H9 (cell line): Measurements from ENCODE around the gene NET1. TPM values are rescaled to one million over a fixed set of nuclear protein-coding genes. Genes with fewer than 3 reads are reported as not detected.

Source experiments
- DNase-seq: peaks from one replicate; pipeline ENCODE4 v3.0.0-alpha.2; 2017
- H2AFZ ChIP-seq: one replicate; pipeline ENCODE4 v1.6.1; 2013; ENCODE audit warnings: mild to moderate bottlenecking, low read length, control low read depth, moderate library complexity
- H2AK5ac ChIP-seq: 2 replicates; pipeline ENCODE4 v1.6.1; 2013; ENCODE audit warnings: low read length, control low read depth, mixed read lengths; ENCODE audit not compliant: insufficient read length
- H2BK120ac ChIP-seq: one replicate; pipeline ENCODE4 v1.6.1; 2013; ENCODE audit warnings: low read depth, mild to moderate bottlenecking, low read length, control low read depth, inconsistent platforms; ENCODE audit not compliant: poor library complexity, severe bottlenecking
- H2BK12ac ChIP-seq: 2 replicates; pipeline ENCODE4 v1.6.1; 2013; ENCODE audit warnings: low read length, control low read depth, mixed read lengths, low read depth; ENCODE audit not compliant: insufficient read length
- H2BK15ac ChIP-seq: 2 replicates; pipeline ENCODE4 v1.6.1; 2013; ENCODE audit warnings: low read depth, low read length, control low read depth
- H2BK20ac ChIP-seq: one replicate; pipeline ENCODE4 v1.6.1; 2013; ENCODE audit warnings: low read depth, mild to moderate bottlenecking, low read length, control low read depth, inconsistent platforms; ENCODE audit not compliant: poor library complexity, severe bottlenecking
- H2BK5ac ChIP-seq: 2 replicates; pipeline ENCODE4 v1.6.1; 2013; ENCODE audit warnings: low read length, control low read depth, mixed read lengths; ENCODE audit not compliant: insufficient read length
- H3K14ac ChIP-seq: 2 replicates; pipeline ENCODE4 v1.6.1; 2013; ENCODE audit warnings: low read length, control low read depth; ENCODE audit not compliant: insufficient read depth
- H3K18ac ChIP-seq: 2 replicates; pipeline ENCODE4 v1.6.1; 2013; ENCODE audit warnings: low read depth, mild to moderate bottlenecking, mixed read lengths, low read length, control low read depth; ENCODE audit not compliant: insufficient read length
- H3K23ac ChIP-seq: 2 replicates; pipeline ENCODE4 v1.6.1; 2013; ENCODE audit warnings: low read length, control low read depth, mixed read lengths, low read depth; ENCODE audit not compliant: insufficient read length
- H3K23me2 ChIP-seq: 2 replicates; pipeline ENCODE4 v1.6.1; 2013; ENCODE audit warnings: low read depth, mild to moderate bottlenecking, mixed read lengths, low read length, control low read depth; ENCODE audit not compliant: insufficient read length, poor library complexity, severe bottlenecking
- H3K27ac ChIP-seq: 2 replicates; pipeline ENCODE4 v1.5.1; 2013; ENCODE audit warnings: low read length, control low read depth, mixed read lengths, low read depth; ENCODE audit not compliant: insufficient read length
- H3K27me3 ChIP-seq: 2 replicates; pipeline ENCODE4 v1.6.1; 2013; ENCODE audit warnings: low read length, control low read depth, inconsistent platforms; ENCODE audit not compliant: insufficient read depth
- H3K4ac ChIP-seq: 2 replicates; pipeline ENCODE4 v1.6.1; 2013; ENCODE audit warnings: low read depth, mild to moderate bottlenecking, control low read depth, inconsistent platforms, low read length, moderate library complexity
- H3K4me1 ChIP-seq: 2 replicates; pipeline ENCODE4 v1.6.1; 2013; ENCODE audit warnings: low read length, control low read depth, inconsistent platforms; ENCODE audit not compliant: insufficient read depth
- H3K4me2 ChIP-seq: 2 replicates; pipeline ENCODE4 v1.6.1; 2013; ENCODE audit warnings: low read length, control low read depth, mixed read lengths; ENCODE audit not compliant: insufficient read length, insufficient read depth
- H3K56ac ChIP-seq: 2 replicates; pipeline ENCODE4 v1.6.1; 2013; ENCODE audit warnings: low read depth, mild to moderate bottlenecking, mixed read lengths, low read length, control low read depth; ENCODE audit not compliant: insufficient read length
- H3K79me1 ChIP-seq: 2 replicates; pipeline ENCODE4 v1.6.1; 2013; ENCODE audit warnings: low read depth, mild to moderate bottlenecking, moderate library complexity, low read length, control low read depth, inconsistent platforms; ENCODE audit not compliant: insufficient read depth, poor library complexity, severe bottlenecking
- H3K79me2 ChIP-seq: 2 replicates; pipeline ENCODE4 v1.6.1; 2013; ENCODE audit warnings: low read length, control low read depth, inconsistent platforms; ENCODE audit not compliant: insufficient read depth
- H3K9ac ChIP-seq: 2 replicates; pipeline ENCODE4 v1.6.1; 2013; ENCODE audit warnings: low read length, control low read depth, mixed read lengths; ENCODE audit not compliant: insufficient read length; ENCODE audit errors: extremely low read depth
- H3K9me3 ChIP-seq: one replicate; pipeline ENCODE4 v1.6.1; 2013; ENCODE audit warnings: low read depth, low read length, inconsistent platforms; ENCODE audit not compliant: control insufficient read depth
- H3T11ph ChIP-seq: one replicate; pipeline ENCODE4 v1.6.1; 2013; ENCODE audit warnings: mild to moderate bottlenecking, low read length, control low read depth, inconsistent platforms
- H4K20me1 ChIP-seq: one replicate; pipeline ENCODE4 v1.6.1; 2013; ENCODE audit not compliant: control insufficient read depth, insufficient read length, insufficient read depth
- H4K5ac ChIP-seq: 2 replicates; pipeline ENCODE4 v1.6.1; 2013; ENCODE audit warnings: low read depth, mild to moderate bottlenecking, mixed read lengths, low read length, control low read depth; ENCODE audit not compliant: insufficient read length
- H4K8ac ChIP-seq: replicated peaks from 2 replicates; pipeline ENCODE4 v1.6.1; 2013; ENCODE audit warnings: low read length, control low read depth, mixed read lengths, low read depth; ENCODE audit not compliant: insufficient read length
- H4K91ac ChIP-seq: 2 replicates; pipeline ENCODE4 v1.6.1; 2013; ENCODE audit warnings: low read depth, mild to moderate bottlenecking, moderate library complexity, mixed read lengths, low read length, control low read depth; ENCODE audit not compliant: insufficient read length
- H3K27ac Mint-ChIP-seq, 3 experiments: 2 replicates in 2 of 3; 3 replicates in 1 of 3; pipeline ENCODE4 v1.8.0; 2020 to 2021; ENCODE audit warnings: mixed read lengths in 3 of 3, mild to moderate bottlenecking in 1 of 3, moderate library complexity in 1 of 3
- H3K27me3 Mint-ChIP-seq: 2 replicates; pipeline ENCODE4 v1.8.0; 2021; ENCODE audit warnings: low read depth, mild to moderate bottlenecking, moderate library complexity, mixed read lengths
- H3K36me3 Mint-ChIP-seq, 3 experiments: 2 replicates in 2 of 3; 3 replicates in 1 of 3; pipeline ENCODE4 v1.8.0; 2020 to 2021; ENCODE audit warnings: low read depth in 3 of 3, mixed read lengths in 3 of 3; ENCODE audit not compliant: insufficient read depth in 1 of 3
- H3K4me1 Mint-ChIP-seq, 2 experiments: 2 replicates each; pipeline ENCODE4 v1.8.0; 2020; ENCODE audit warnings: mixed read lengths in 2 of 2
- H3K4me3 Mint-ChIP-seq, 2 experiments: 2 replicates in 1 of 2; 3 replicates in 1 of 2; pipeline ENCODE4 v1.8.0; 2020 to 2021; ENCODE audit warnings: mild to moderate bottlenecking in 2 of 2, mixed read lengths in 2 of 2, moderate library complexity in 1 of 2
- H3K9me3 Mint-ChIP-seq, 2 experiments: 2 replicates in 1 of 2; 3 replicates in 1 of 2; pipeline ENCODE4 v1.8.0; 2020; ENCODE audit warnings: mild to moderate bottlenecking in 2 of 2, mixed read lengths in 2 of 2, moderate library complexity in 1 of 2
- WGBS: extraction: QIAGEN DNeasy Blood & Tissue Kit; methylation state at CpG from one replicate; pipeline ENCODE4 v1.1.7; 2013; ENCODE audit warnings: missing lambda C conversion rate, low lambda C conversion rate, mixed read lengths; ENCODE audit not compliant: insufficient read length; ENCODE audit errors: extremely low coverage; 5-methylcytosine and 5-hydroxymethylcytosine counted together
- total RNA-seq: library from RNA; stranded (reverse); gene quantifications from 2 replicates; pipeline ENCODE4 v1.2.1, GENCODE V29; 2021
- TF ChIP-seq, protein P1 (sequence below): fragments of 200-600 bp; sonication (generic); conservative IDR thresholded peaks from 3 replicates; pipeline ENCODE4 v1.8.0; 2021; ENCODE audit warnings: antibody characterized with exemption, mild to moderate bottlenecking

The NET1 gene
- total RNA-seq, 1 experiment from 2014 or later, result 50.6 TPM

DNA sequence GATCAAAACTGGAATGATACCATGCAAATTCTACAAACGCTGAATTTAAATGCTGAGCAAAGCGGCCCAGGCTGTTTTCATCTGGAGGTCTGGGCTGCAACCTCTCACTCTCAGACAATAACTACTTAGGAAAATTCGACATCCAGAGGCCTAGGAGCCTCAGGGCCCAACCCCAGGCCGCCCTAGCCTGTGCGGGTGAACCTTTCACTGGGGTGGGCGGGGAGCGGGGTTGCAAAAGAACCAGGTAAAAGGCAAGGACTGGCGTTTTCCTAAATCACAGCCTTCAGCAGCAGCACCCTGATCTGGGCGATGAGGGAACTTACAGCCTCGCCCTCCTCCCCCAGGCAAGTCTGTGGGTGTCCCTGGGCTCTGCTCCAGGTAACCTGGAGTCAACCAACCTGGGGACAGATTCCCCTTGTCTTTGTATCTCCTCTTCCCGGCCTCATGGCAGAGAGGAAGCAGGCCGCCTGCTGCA lies 53.7 kb downstream of the NET1 start:
- Histone ChIP-seq H3K79me2 (no peaks in the 10 kb centered on the region), H3K9ac (no peak overlapping the region), H2BK120ac (no peak overlapping the region), H3K79me1 (no peaks in the 10 kb centered on the region), H2BK5ac (no peak overlapping the region), H3K14ac (peak overlapping the region; percentile 87; the same call in 1 of the 2 replicates), H2BK15ac (no peak overlapping the region), H2BK20ac (no peak overlapping the region), H4K20me1 (no peaks in the 10 kb centered on the region), H3K23me2 (no peaks in the 10 kb centered on the region), H2BK12ac (no peak overlapping the region), H4K8ac (no peak overlapping the region), H4K5ac (no peak overlapping the region), H3K18ac (peak overlapping the region; percentile 19), H3K4ac (no peak overlapping the region), H3K23ac (no peak overlapping the region), H3K56ac (no peak overlapping the region), H3K9me3 (peaks cover 7% of the 10 kb centered on the region), H3K27me3 (no peaks in the 10 kb centered on the region), H3K27ac (no peak overlapping the region), H4K91ac (no peak overlapping the region), H2AK5ac (no peak overlapping the region), H3T11ph (no peak overlapping the region), H3K4me2 (no peak overlapping the region), H3K4me1 (peaks cover 2% of the 10 kb centered on the region; the same call in 1 of the 2 replicates), H2AFZ (no peak overlapping the region)
- no peak for DNase-seq
- Mint-ChIP-seq H3K9me3 (peaks cover 34 to 58% of the 10 kb centered on the region in 2 experiments), H3K27me3 (peaks cover 12% of the 10 kb centered on the region), H3K36me3 (peaks cover 26 to 71% (median 26%) of the 10 kb centered on the region in 3 experiments), H3K27ac (peak overlapping the region; percentile 99), H3K4me1 (peaks cover 40 to 65% of the 10 kb centered on the region in 2 experiments), H3K4me3 (peak overlapping the region; percentile 35 to 61)
- WGBS, result no CpG with 5 or more reads among the region's 12 CpGs
- TF ChIP-seq, protein P1, sequence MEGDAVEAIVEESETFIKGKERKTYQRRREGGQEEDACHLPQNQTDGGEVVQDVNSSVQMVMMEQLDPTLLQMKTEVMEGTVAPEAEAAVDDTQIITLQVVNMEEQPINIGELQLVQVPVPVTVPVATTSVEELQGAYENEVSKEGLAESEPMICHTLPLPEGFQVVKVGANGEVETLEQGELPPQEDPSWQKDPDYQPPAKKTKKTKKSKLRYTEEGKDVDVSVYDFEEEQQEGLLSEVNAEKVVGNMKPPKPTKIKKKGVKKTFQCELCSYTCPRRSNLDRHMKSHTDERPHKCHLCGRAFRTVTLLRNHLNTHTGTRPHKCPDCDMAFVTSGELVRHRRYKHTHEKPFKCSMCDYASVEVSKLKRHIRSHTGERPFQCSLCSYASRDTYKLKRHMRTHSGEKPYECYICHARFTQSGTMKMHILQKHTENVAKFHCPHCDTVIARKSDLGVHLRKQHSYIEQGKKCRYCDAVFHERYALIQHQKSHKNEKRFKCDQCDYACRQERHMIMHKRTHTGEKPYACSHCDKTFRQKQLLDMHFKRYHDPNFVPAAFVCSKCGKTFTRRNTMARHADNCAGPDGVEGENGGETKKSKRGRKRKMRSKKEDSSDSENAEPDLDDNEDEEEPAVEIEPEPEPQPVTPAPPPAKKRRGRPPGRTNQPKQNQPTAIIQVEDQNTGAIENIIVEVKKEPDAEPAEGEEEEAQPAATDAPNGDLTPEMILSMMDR, result no peak
